Epidermal melanocyte (primary cell): ENCODE results near the gene SH2D7.
"Not testable (repeated sequence)": the region's sequence is repeated elsewhere in the genome, so short reads cannot be mapped to it uniquely, and the experiment has no call there.

Experiments
- DNase-seq: peaks from one replicate; pipeline ENCODE4 v3.0.0; 2011; ENCODE audit warnings: low spot score; ENCODE audit not compliant: insufficient read length

The SH2D7 gene

GRCh38 chr15:78133801-78134200 is 41.4 kb downstream of the SH2D7 start:
- DNase-seq = no peak

- no peak for DNase-seq
These were observed 47.2 kb downstream of the SH2D7 start for GRCh38 chr15:78139578-78139977.

GRCh38 chr15:78140292-78140691 is 47.9 kb downstream of the SH2D7 start:
- DNase-seq = no peak

- DNase-seq = no peak
These were observed 50.0 kb downstream of the SH2D7 start for GRCh38 chr15:78142332-78142731.

GRCh38 chr15:78146425-78147154 is 54.2 kb downstream of the SH2D7 start:
- no peak for DNase-seq

- no peak for DNase-seq
These were observed 55.2 kb downstream of the SH2D7 start for GRCh38 chr15:78147566-78147965.

GRCh38 chr15:78148392-78149067 is 56.2 kb downstream of the SH2D7 start:
- no peak for DNase-seq

GRCh38 chr15:78149068-78149804 is 56.9 kb downstream of the SH2D7 start, which contains the start of gene IDH3A:
Gene IDH3A, plus strand, starts transcription at chr15:78149362. Its CDS starts 42 bp downstream, at chr15:78149404.
- DNase-seq = peak; percentile 86

- no peak for DNase-seq
These were observed 57.7 kb downstream of the SH2D7 start for GRCh38 chr15:78149805-78150751.

- DNase-seq = not testable (repeated sequence)
These were observed 58.7 kb downstream of the SH2D7 start for GRCh38 chr15:78151075-78151474.
